DMS114 treated with DMSO at 0.1 percent for 48 hours (cell line): Measurements from ENCODE around the gene RBMXL2.

Experiments used
- DNase-seq: peaks from one replicate; lab custom pipeline; 2025; ENCODE audit not compliant: unreplicated experiment; lab: John Stamatoyannopoulos, UW

The RBMXL2 gene

DNA sequence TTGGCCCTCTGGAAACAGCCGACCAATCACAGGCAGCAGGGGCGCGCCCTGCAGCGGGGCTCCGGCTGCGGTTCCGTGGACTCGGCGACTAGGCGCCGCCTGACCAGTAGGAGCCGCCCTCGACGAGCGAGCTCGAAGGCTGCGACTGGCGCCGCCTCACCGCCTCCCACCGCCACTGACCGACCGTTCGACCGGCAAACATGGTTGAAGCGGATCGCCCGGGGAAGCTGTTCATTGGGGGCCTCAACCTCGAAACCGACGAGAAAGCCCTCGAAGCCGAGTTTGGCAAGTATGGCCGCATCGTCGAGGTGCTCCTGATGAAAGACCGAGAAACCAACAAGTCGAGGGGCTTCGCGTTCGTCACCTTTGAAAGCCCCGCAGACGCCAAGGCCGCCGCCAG, at the start of gene RBMXL2:
Gene RBMXL2, plus strand, starts transcription at position 78 of the 400 bp plus-strand sequence. Its CDS starts 123 bp downstream, at position 201.
- DNase-seq: no peak

DNA sequence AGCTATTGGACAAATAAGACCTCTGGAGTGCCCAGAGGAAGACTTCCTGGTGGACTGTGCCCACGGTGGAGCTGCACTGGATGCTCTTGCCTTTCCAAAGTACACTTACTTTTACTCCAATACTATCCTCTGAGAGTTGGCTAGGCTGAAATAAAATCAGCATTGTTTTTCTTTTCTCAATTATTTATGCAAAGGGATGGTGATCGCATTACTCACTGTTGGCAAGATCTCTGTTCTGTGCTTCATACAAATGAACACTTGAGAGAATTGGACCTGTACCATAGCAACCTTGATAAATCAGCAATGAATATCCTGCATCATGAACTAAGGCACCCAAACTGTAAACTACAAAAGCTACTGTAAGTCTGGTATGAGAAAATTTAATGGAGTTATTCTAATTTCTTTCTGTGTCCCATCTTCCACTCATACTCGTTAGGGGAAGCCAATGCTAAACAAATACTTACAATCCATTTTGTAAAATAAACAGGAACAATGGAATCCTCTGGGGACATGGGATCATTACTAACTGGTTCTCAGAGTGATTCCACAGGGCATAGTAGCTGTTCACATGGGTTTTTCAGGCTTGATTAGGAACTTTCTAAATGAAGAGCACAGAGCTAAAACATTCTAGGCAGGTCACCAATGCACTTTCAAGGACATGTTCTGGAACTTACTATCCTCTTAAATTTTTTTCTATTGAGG, 42.2 kb upstream of the RBMXL2 start:
- no peak for DNase-seq

DNA sequence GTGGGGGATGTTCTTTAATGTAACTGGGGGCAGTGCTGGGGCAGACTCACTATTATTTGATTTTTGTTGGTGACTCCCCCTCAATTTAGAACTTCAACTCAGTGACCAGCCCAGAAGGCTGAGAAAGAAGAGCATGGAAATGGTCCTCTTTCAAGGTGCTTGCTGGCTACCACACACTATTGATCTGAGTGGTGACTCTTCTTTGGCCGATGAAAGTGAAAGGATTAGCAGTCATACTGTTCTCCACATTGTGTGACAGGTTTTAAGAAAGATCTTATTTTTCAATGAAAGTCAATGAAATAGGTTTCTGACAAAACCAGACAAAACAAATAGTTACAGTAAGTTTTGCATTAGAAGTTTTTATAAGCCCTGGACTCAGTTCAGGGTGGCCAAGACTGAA, 38.6 kb upstream of the RBMXL2 start:
- no peak for DNase-seq

DNA sequence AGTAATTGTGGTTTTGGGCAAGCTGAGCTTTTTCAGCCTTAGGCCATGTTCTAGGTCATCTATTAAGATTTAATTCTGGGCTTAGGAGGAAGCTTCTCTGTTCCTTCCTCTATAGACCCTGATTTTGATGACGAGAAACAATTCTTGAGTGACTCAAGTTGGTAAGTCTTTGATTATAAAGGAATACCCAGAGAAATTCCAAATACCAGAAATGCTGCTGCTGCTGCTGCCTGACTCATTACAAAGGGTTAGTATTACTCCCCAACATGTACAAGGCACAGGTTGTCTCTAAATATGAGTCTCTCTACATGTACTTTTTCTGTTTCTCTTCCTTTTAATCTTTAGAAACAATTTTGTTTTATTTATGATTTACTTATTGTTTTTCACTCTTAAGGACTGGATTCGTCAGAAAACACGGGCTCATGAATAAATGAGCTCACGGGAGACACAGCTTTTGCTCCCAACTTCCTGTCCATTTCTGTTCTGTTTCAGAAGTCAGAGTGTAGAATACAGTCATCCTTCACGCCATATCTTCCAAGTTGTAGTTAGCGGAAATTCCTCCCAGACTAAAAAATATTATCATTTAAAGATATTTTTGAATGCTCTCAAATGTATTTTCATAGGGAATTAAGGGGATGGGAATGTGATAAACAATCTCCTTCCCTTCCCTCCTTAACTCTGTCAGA, 31.8 kb upstream of the RBMXL2 start:
- no peak for DNase-seq

DNA sequence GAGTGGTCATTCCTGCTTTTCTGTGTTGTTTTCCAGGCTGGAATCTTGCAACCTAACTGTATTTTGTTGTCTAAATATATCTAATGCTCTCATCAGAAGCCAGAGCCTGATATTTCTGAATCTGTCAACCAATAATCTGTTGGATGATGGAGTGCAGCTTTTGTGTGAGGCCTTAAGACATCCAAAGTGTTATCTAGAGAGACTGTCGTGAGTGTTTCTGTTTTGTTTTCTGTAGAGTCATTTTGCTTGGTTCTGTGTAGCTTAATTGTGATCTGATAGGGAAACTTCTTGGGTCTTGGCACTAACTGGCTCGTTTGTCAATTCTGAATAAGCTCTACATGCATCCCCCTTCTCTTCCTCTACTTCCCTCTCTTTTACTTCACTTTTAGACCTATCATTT, 31.2 kb upstream of the RBMXL2 start:
- no peak for DNase-seq

DNA sequence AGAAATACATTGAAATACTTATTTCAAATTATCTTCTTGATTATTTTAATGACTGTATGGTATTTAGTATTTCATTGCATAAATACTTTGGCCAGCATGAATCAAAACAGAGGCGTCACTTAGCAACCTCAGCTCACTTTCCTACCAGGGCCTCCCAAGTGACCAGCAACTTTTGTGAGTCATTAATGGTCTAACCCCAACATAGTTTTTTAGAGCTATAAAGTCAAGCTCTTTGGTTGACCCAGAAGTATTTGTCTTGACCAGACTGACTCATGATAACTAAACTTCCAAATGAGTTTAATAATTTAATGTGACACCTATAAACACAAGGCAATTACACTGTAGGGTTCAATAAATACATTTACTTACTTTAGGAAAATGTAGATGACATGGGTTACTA, 27.9 kb upstream of the RBMXL2 start:
- DNase-seq: no peak

DNA sequence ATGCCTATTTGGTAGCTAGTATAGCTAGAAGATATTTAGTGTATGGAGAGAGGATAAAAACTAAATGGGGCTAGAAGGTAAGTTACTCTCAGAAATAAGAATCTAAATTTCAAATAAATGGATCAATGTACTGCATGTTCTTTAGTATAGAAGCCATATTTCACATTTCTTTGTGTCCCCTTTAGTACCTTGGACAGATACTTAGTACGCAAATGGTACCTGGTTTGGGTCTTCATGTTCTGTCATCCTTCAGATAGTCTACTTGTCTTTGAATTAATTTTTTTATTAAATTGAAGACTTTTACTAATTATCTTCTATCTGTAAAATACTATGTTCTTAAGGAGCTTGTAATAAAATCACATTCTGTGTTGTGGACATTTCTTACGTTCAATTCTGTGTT, 26.3 kb upstream of the RBMXL2 start:
- no peak for DNase-seq

DNA sequence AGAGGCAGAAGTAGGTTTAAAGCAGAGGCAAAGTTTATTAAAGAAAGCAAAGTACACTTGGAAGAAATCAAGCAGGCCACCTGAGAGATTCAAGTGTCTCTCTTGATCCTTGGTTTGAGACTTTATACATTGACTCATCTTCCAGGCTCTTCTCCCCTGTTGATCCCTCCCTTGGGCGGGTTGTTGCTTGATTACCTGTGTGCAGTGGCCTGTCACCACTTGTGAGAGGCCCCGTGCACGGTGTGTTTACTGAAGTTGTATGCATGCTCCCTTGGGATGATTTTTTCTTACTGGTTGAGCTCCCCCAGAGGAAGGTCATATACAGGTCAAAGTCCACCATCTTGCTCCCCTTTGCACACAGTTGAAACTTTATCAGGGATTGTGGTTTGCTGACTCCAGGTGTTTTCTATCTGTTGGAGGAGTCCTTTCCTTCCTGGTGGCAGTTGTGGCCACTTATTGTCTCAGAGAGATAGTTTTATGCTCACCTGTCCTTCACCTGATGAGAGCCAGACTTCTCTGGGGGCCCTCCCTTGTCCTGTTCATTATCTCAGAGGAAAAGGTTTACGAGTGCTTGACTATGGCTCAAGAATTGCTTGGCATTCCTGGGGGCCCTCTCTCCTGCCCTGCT, 16.3 kb upstream of the RBMXL2 start:
- DNase-seq: no peak

DNA sequence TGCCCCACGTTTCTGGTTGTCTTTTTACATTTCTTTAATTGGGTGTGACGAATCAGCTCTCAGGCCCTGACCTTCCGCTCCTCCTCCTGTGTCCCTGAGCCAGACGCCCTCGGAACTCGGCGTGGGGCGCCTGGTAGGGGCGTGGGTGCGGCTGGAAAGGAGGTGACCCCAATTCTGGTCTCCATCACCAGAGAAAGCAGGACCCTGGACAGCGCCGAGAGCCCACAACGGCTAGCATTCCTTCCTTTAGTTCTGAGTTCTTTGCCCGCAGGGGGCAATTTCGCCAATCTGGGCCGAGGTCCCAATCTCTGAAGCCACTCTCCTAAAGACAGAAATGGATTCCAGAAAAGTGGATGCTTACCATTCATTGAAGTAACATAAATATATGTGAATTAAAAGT, 11.7 kb upstream of the RBMXL2 start:
- no peak for DNase-seq

DNA sequence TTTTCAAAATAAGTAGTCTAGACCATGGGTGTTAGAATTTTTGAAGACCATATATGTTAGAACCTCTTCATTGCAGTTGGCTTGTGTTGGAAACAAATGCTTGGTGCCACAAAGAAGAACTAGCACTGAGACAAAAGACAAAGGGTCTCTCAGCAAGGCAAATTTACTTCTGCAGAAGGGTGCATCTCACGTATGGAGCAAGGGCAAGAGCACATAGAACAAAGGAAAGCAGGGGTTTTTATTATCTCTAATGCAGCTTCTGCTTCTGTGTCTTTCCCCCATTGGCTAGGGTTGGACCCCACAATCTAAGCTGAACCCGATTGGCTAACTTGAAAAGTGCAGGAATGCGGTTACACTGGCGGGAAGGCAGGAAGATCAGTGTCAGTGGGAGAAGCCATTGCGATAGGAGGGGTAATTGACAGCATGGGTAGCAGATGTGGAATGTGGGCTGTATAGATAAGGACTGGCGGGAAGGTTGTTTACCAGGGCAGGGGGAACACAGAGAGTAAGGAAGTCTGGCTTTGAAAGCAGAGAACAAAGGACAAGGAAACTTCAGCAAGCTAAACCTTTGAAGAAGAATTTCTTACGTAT, 9.2 kb upstream of the RBMXL2 start:
- no peak for DNase-seq

DNA sequence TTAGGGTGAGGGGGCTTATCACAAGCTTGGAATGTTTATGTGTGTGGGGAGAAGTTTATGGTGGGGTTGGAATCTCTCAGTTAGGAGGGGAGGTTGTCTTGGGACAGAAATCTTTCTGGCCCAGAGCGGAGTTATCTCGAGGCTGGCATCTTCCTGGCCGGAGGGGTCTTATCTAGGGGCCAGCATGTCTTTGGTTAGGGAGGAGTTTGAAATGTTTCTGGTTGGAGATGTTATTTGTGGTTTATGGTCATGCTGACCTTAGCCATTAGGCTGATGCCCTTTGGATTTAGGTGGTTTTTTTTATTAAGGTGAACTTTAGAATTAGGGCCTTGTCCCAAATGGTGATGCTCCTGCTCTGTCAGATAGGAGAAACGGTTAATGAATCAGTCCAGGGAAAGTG, 7.9 kb upstream of the RBMXL2 start:
- DNase-seq: no peak

DNA sequence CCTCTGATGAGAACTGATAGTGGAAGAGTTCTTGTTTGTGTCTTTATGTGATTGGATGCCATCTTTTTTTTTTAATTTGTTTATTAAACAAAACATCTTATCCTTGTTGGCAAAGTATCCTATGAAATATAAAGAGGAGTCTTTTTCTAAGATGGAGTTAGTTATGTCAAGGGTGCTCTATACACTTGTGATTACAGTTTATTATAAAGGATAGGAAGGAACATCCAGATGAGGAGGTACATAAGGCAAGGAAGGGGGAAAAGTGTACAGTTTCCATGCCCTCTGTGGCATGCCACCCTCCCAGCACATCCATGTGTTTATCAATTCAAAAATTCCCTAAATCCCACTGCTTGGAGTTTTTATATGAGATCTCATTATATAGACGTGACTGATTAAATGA, 7.4 kb upstream of the RBMXL2 start:
- no peak for DNase-seq

DNA sequence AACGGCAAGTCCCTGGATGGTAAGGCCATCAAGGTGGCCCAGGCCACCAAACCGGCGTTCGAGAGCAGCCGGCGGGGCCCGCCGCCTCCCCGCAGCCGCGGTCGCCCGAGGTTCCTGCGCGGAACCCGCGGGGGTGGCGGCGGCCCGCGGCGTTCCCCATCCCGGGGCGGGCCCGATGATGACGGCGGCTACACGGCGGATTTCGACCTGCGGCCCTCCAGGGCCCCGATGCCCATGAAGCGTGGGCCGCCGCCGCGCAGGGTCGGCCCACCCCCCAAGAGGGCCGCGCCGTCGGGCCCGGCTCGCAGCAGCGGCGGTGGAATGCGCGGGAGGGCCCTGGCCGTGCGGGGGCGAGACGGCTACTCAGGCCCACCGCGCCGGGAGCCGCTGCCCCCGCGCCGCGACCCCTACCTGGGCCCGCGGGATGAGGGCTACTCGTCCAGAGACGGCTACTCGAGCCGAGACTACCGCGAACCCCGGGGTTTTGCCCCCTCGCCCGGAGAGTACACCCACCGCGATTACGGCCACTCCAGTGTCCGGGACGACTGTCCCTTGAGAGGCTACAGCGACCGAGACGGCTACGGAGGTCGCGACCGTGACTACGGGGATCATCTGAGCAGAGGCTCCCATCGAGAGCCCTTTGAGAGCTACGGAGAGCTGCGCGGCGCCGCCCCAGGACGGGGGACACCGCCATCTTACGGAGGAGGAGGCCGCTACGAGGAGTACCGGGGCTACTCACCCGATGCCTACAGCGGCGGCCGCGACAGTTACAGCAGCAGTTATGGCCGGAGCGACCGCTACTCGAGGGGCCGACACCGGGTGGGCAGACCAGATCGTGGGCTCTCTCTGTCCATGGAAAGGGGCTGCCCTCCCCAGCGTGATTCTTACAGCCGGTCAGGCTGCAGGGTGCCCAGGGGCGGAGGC, 792 bp downstream of the RBMXL2 start:
- DNase-seq: no peak

DNA sequence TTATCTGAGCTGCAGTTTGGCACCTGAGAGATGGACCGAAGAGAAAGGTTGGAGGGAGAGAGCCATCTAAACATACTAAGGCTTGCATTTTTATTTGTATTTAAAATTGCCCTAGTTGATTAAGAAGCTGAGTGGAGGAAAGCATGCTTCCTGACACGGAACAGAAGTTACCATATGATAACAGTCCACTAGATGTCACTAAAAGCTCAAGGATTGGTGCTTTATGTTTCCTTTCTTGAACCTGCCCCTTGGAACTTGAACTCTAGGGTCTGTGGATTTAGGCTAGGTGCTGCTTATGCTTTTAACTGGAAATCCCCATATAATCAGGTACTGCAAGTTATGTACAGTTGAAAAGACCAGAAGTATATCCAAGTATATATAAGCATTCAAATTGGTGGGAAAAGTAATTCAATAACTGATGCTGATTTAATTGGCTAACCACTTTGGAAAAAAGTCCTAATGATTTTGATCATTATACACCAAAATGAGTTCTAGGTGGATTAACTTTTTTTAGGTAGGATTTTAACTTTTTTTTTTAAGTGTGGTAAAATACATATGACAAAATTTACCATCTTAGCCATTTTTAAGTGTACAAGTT, 9.5 kb downstream of the RBMXL2 start:
- peak; percentile 53 for DNase-seq

DNA sequence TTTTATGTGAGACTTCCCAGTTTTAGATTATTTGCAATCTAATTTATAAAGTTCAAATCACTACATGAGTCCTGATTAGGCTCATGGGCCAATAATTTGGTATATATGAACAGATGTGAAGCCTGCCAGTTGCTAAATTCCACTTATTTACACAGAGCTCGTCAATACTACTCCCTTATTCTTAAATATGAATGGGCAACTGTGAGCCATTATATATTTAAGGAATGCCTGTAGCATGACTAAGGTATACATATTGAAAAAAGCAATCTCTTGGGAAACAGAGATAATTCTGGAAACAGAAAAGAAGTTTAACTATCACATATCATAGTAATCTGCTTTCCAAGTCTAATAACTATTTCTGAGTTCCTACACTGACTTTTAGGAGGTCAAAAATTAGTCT, 27.0 kb downstream of the RBMXL2 start:
- no peak for DNase-seq

DNA sequence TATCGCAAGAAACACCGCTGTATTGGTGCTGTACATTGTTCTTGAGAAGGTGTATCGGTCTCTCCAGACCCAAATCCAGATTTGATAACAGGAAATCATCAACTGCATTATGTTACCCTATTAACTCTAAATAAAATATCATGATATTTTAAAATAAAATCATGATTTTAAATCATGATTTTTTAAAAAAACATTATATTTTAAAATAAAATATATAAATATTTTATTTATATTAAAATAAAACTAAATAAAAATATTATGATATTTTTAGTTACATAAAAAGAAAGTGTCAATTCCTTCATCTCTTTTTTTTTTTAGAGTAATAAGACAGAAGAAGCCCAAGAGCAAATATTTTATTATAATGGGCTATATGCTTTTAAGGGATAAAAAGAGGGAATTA, 27.6 kb downstream of the RBMXL2 start:
- DNase-seq: no peak

DNA sequence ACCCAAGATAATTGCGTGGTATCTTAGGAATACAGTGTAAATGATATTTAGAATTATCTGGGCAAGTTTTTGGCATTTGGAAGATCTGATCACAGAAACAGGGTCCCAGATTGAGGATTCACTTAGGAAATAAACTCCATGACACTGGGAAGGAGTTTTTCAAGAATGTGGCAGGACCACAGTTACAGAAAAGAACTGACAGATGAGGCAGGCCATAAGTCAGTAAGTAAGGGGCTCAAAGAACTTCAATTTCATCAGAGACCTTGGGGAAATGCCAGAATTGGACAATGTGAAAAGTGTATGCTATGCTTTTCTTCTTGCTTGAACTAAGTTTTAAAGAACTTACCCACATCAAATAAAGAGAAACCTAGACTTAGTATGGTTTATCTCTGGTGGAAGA, 49.3 kb downstream of the RBMXL2 start:
- DNase-seq: no peak
